Lower leg skin (tissue), 4 donors: ENCODE measurements around the gene TNS2. TPM values are rescaled to one million over a fixed set of nuclear protein-coding genes. Genes with fewer than 3 reads are reported as not detected.

Source experiments
- DNase-seq, 2 donors: peaks; one replicate each; pipeline ENCODE4 v3.0.0-alpha.2; 2019; ENCODE audit warnings: low spot score in 2 of 2
- H3K4me3 ChIP-seq: fragments of 200-600 bp; sonication (generic); 2 replicates; pipeline ENCODE4 v1.5.1; 2017; ENCODE audit warnings: mild to moderate bottlenecking, low read depth; ENCODE audit not compliant: poor library complexity, severe bottlenecking
- POLR2A ChIP-seq, 2 donors: fragments of 450-650 bp; IDR thresholded peaks; one replicate each; pipeline ENCODE4 v1.6.1; 2016 to 2017; ENCODE audit warnings: antibody characterized with exemption in 2 of 2, mild to moderate bottlenecking in 1 of 2, moderate library complexity in 1 of 2
- WGBS, 2 donors: methylation state at CpG; one replicate each; pipeline ENCODE4 v1.1.5; 2018; 5-methylcytosine and 5-hydroxymethylcytosine counted together
- intact Hi-C: fragments of 100-400 bp; cut with DNase I; formaldehyde crosslinking; loops from one replicate; pipeline ENCODE4 v1.15.0; 2023; ENCODE audit warnings: low total_unique reads
- total RNA-seq, 4 donors: library from RNA; depleted of rRNA; stranded (reverse); fragments of >200 nt; gene quantifications; one replicate each; pipeline ENCODE4 v1.1.0, GENCODE V29; 2016
- TF ChIP-seq, protein P1 (sequence below), 3 donors: fragments of 450-650 bp; IDR thresholded peaks; one replicate each; pipeline ENCODE4 v1.5.1; 2016; ENCODE audit warnings: antibody characterized with exemption in 3 of 3, mild to moderate bottlenecking in 3 of 3, moderate library complexity in 2 of 3

Gene TNS2
- total RNA-seq, 4 donors from 2014 or later: 21.8 to 87.1 (median 65.9) TPM

DNA sequence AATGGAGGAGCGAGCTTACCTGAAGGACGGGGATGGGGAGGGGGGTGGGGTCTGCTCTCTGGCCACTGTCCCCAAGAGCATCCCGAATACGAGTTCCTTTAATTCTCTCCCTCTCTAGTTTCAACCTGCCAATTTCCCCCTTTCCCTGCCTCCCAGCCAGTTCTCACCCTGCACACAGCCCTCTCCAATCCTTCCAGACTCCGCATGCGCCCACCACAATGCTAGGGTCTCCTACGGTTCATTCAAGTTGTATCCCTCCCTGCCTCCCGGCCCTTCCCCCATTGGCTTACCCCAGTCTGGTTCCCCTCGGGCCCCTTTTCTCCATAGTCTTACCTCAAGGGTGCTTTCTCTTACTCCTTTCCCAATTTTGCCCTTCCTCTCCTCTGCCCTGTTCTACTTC, 46.9 kb downstream of the TNS2 start:
- peak in 1 of 2 donors; percentile 82 for DNase-seq
- TF ChIP-seq POLR2A (IDR thresholded peaks at IDR 0.05): no peak
- TF ChIP-seq, protein P1, sequence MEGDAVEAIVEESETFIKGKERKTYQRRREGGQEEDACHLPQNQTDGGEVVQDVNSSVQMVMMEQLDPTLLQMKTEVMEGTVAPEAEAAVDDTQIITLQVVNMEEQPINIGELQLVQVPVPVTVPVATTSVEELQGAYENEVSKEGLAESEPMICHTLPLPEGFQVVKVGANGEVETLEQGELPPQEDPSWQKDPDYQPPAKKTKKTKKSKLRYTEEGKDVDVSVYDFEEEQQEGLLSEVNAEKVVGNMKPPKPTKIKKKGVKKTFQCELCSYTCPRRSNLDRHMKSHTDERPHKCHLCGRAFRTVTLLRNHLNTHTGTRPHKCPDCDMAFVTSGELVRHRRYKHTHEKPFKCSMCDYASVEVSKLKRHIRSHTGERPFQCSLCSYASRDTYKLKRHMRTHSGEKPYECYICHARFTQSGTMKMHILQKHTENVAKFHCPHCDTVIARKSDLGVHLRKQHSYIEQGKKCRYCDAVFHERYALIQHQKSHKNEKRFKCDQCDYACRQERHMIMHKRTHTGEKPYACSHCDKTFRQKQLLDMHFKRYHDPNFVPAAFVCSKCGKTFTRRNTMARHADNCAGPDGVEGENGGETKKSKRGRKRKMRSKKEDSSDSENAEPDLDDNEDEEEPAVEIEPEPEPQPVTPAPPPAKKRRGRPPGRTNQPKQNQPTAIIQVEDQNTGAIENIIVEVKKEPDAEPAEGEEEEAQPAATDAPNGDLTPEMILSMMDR (IDR thresholded peaks at IDR 0.05): no peak
- 23 to 29% methylated on average over 9 of the region's 9 CpGs for WGBS, 2 donors
- H3K4me3 ChIP-seq: peak overlapping the region; percentile 10
- intact Hi-C loops: no loop called here

DNA sequence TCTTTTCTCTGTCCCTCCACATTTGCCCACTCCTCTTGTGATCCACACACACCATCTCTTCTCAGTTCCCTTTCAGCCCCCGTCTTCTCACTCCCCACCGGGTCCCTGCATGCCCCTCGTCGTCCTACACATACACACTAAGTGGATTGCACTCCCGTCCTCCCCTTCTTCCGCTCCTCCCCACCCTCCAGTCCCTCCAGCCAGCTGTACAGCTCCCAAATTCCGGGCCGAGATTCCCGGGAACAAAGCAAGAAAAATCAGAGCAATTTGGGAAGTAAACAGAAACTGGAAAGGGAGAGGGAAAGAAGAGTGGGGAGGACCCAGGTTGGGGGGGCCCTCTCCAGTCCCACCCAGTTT, 47.3 kb downstream of the TNS2 start:
- intact Hi-C loops: no loop called here
- peak in 1 of 2 donors; percentile 87 for DNase-seq
- WGBS, 2 donors: 1 to 4% methylated on average over 9 of the region's 9 CpGs
- no peak for TF ChIP-seq POLR2A (IDR thresholded peaks at IDR 0.05)
- TF ChIP-seq, protein P1 (IDR thresholded peaks at IDR 0.05): no peak
- H3K4me3 ChIP-seq: peak overlapping the region; percentile 10

DNA sequence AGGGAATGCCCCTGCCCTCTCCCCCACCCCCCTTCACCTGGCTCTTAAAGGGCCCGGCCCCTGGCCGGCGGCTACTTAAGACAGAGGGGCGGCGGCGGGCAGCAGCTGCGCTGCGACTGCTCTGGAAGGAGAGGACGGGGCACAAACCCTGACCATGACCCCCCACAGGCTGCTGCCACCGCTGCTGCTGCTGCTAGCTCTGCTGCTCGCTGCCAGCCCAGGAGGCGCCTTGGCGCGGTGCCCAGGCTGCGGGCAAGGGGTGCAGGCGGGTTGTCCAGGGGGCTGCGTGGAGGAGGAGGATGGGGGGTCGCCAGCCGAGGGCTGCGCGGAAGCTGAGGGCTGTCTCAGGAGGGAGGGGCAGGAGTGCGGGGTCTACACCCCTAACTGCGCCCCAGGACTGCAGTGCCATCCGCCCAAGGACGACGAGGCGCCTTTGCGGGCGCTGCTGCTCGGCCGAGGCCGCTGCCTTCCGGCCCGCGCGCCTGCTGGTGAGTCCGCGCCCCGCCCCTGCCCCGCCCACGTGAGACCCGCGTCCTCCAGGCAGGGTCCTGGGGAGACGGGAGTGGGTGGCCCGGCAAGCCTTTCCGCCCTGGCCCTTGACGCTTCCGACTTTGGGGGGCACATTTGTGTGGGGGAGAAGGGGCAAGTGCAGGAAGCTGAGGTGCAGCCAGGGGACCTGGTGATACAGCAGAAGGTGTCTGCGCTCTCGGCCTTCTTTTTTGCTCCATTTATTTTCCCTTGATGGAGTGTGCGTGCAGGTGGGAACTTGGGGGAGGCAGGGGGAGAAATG, 47.9 kb downstream of the TNS2 start, which contains the start of gene IGFBP6:
Gene IGFBP6 (plus strand): TSS at position 104 of the 790 bp plus-strand sequence. CDS start 51 bp downstream, at position 155.
- intact Hi-C loops: no loop called here
- DNase-seq: peak in 1 of 2 donors; percentile 91
- peak within 1 kb of the TSS; percentile 56 for H3K4me3 ChIP-seq
- WGBS, 2 donors: 2 to 3% methylated on average over 23 to 42 of the region's 51 CpGs
- no peak for TF ChIP-seq POLR2A (IDR thresholded peaks at IDR 0.05)
- TF ChIP-seq, protein P1 (IDR thresholded peaks at IDR 0.05): no peak

DNA sequence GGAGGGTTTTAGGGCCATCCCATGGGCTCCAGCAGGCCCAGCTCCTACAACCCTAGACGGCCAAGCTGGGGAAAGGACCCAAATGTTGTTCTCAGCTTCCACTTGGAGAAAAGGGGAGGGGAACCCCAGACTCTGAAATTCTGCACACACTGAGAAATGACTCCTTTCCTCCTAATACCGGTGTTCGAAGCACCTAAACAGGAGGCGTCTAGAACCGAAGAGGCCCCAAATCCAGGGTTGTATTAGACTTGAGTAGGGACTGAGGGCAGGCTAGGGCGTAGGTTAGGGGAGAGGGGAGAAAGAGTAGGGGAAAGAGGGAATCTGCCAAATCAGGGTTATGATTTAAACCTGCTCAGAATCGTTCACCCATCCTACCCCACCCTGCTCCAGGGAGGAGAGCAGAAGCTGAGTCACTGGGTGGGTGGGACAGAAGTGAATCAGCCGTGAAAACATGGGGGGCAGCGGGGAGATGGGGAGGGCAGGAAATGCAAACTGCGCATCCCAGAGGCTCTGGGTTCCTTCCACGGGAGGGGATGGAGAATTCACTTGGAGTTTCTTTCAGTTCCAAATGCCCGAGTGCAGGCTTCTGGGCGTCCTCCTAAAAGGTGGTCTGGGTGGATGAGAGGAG, 48.6 kb downstream of the TNS2 start:
- peak overlapping the region; percentile 56 for H3K4me3 ChIP-seq
- WGBS, 2 donors: 27 to 31% methylated on average over 13 of the region's 13 CpGs
- DNase-seq: peak in 1 of 2 donors; percentile 90
- intact Hi-C loops: no loop called here
- TF ChIP-seq, protein P1 (IDR thresholded peaks at IDR 0.05): no peak
- TF ChIP-seq POLR2A (IDR thresholded peaks at IDR 0.05): no peak

DNA sequence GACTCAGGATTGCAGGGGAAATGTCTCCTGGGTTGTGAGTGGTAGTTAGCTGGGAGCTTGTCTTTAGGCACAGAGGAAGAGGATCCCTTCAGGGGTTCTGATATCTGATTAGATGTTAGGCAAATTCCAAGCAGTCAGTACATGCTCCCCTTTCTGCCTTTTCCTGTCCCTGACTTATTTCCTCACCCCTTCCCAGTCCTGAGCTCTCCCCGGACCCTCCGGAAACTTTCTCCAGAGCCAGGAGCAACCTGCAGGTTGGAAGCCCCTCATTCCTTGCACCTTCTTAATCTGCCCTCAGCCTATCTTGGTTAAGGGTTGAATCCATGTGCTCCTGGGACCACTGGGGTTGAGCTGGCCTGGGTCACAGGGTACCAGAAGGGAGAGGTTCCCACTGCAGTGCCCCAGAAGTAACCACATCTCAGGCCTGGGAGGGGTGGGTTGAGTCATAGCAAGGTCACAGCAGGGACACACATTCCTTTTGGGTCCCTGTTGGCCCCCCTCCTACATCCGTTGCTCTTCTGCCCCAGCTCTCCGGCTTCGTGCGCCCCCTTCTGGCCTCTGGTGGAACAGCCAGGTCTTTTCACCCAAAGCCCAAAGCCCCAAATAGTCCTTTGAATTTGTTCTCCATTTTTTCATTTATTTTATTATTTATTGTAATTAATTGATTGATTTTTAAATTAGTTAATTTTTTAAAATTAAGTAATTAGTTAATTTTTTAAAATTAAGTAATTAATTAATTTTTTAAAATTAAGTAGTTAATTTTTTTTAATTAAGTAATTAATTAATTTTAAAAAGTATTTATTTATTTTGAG, 49.4 kb downstream of the TNS2 start:
- 9 to 10% methylated on average over 6 of the region's 6 CpGs for WGBS, 2 donors
- intact Hi-C loops: no loop called here
- H3K4me3 ChIP-seq: no peak overlapping the region
- DNase-seq: peak; percentile 92 to 99
- TF ChIP-seq, protein P1 (IDR thresholded peaks at IDR 0.05): peak in 1 of 3 donors; percentile 93
- no peak for TF ChIP-seq POLR2A (IDR thresholded peaks at IDR 0.05)
